Measurements from ENCODE around the gene ARHGEF17. TPM values are rescaled to one million over a fixed set of nuclear protein-coding genes. Genes with fewer than 3 reads are reported as not detected.

The ARHGEF17 gene
- total RNA-seq, 3 donors from 2014 or later: 7.6 to 75.8 (median 13.6) TPM

- intact Hi-C loops (cut with DNase I, micrococcal nuclease): no loop called here
- DNase-seq: no peak
- no peaks in the 10 kb centered on the region for H3K9me3 ChIP-seq
Measured at GRCh38 chr11:73415854-73416615, 108.0 kb downstream of the ARHGEF17 start.

GRCh38 chr11:73416786-73417185, 108.7 kb downstream of the ARHGEF17 start:
- no peaks in the 10 kb centered on the region for H3K4me1 ChIP-seq (ENCODE audit: low read depth)
- ATAC-seq (no peak), DNase-seq (no peak)
- H3K4me3 ChIP-seq: no peak overlapping the region
- no peak for TF ChIP-seq CTCF (IDR thresholded peaks at IDR 0.05)
- no peaks in the 10 kb centered on the region for H3K36me3 ChIP-seq (ENCODE audit: low read depth)
- intact Hi-C loops (cut with DNase I, micrococcal nuclease): no loop called here
- no peaks in the 10 kb centered on the region for H3K9me3 ChIP-seq

More at GRCh38 chr11:73415854-73416615, 108.0 kb downstream of the ARHGEF17 start:
- Histone ChIP-seq H3K4me1 (ENCODE audit: low read depth) (no peaks in the 10 kb centered on the region), H3K36me3 (ENCODE audit: low read depth) (no peaks in the 10 kb centered on the region), H3K4me3 (no peak overlapping the region)
- no peak for TF ChIP-seq CTCF (IDR thresholded peaks at IDR 0.05)
- no peak for ATAC-seq

Other genes with a start within 250 kb of the ARHGEF17 start
- 10 to 100 TPM; 15.7 to 41.6 (median 21.6) TPM for gene FCHSD2, start 166.0 kb upstream of the ARHGEF17 start, total RNA-seq
- 10 to 100 TPM in 2 of 3 donors, 1 to 10 TPM in 1; 7.6 to 20.6 (median 14.5) TPM for gene P2RY2, start 90.0 kb upstream of the ARHGEF17 start, total RNA-seq
- 1 to 10 TPM; 1.9 to 4.3 (median 2.8) TPM for gene P2RY6, start 35.9 kb upstream of the ARHGEF17 start, total RNA-seq
- gene RELT, start 68.1 kb downstream of the ARHGEF17 start, total RNA-seq: 1 to 10 TPM; 2.3 to 4.7 (median 4.4) TPM